Activated naive CD8-positive, alpha-beta T cell treated with anti-CD3 and anti-CD28 coated beads, Interleukin-2, amount 50 U/mL, for 24 hours (primary cell): Measurements from ENCODE around the gene LRRC8A.
A peak's percentile ranks its signal among the peaks of the same experiment; 100 is the strongest.
"Not testable (repeated sequence)": the region's sequence is repeated elsewhere in the genome, so short reads cannot be mapped to it uniquely, and the experiment has no call there.

Source experiments
- ATAC-seq: fragments of 150-1000 bp; cut with Tn5 transposase; one replicate; pipeline ENCODE4 v1.10.0; 2021
- DNase-seq: peaks from one replicate; pipeline ENCODE4 v3.0.0; 2021
- H3K27ac Mint-ChIP-seq: one replicate; pipeline ENCODE4 v1.8.0; 2021; ENCODE audit warnings: mild to moderate bottlenecking, mixed read lengths
- H3K27me3 Mint-ChIP-seq: one replicate; pipeline ENCODE4 v1.8.0; 2021; ENCODE audit warnings: mixed read lengths
- H3K36me3 Mint-ChIP-seq: one replicate; pipeline ENCODE4 v1.8.0; 2021; ENCODE audit warnings: low read depth, mixed read lengths
- H3K4me1 Mint-ChIP-seq: one replicate; pipeline ENCODE4 v1.8.0; 2021; ENCODE audit warnings: mixed read lengths
- H3K4me3 Mint-ChIP-seq: one replicate; pipeline ENCODE4 v1.8.0; 2021; ENCODE audit warnings: mild to moderate bottlenecking, moderate library complexity, mixed read lengths
- H3K9me3 Mint-ChIP-seq: one replicate; pipeline ENCODE4 v1.8.0; 2021; ENCODE audit warnings: mixed read lengths

The LRRC8A gene

GRCh38 chr9:128940271-128940921 is 58.5 kb downstream of the LRRC8A start:
- H3K9me3 Mint-ChIP-seq, result no peaks in the 10 kb centered on the region
- no peak for ATAC-seq
- H3K36me3 Mint-ChIP-seq, result peaks cover under 1% of the 10 kb centered on the region
- DNase-seq, result no peak
- H3K27ac Mint-ChIP-seq, result no peak overlapping the region
- H3K4me1 Mint-ChIP-seq, result no peaks in the 10 kb centered on the region
- H3K27me3 Mint-ChIP-seq, result no peaks in the 10 kb centered on the region
- H3K4me3 Mint-ChIP-seq, result no peak overlapping the region

DNA sequence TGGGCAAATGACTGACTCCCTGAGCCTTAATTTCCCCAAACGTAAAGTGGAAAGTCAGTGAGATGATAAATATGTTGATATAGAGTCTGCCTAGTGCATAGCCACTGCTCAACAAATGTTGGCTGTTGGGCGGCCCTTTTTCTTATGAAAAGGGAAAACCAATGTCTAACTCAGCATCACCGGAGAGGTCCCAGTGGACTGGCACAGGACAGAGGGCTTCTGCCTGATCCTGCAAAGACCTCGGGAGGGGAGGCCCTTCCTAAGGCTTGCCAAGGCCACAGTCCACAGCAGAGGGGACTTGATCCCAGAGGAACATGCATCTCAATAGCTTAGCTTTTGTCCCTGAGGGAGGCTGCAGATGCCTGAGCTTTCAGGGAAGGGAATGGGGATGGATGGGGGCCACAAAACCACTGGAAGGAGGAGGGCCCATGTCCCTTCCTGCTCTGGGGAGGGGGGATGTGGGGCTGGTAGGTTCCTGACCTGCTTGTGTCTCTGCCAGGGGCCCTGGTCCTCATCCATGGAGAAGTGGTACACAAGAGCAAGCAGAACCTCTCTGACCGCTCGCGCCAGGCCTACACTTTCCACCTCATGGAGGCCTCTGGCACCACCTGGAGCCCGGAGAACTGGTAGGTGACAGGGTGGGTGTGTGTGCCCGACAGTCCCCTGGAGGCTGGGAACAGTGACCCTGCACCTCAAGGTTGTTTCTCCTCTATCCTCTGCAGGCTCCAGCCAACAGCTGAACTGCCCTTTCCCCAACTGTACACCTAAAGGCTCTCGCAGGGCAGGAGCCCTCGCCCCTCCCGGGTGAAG is 59.2 kb downstream of the LRRC8A start:
- H3K9me3 Mint-ChIP-seq, result no peaks in the 10 kb centered on the region
- no peak overlapping the region for H3K4me3 Mint-ChIP-seq
- H3K27me3 Mint-ChIP-seq, result no peaks in the 10 kb centered on the region
- DNase-seq, result no peak
- H3K27ac Mint-ChIP-seq, result no peak overlapping the region
- ATAC-seq, result no peak
- H3K36me3 Mint-ChIP-seq, result peaks cover 4% of the 10 kb centered on the region
- peaks cover 7% of the 10 kb centered on the region for H3K4me1 Mint-ChIP-seq

DNA sequence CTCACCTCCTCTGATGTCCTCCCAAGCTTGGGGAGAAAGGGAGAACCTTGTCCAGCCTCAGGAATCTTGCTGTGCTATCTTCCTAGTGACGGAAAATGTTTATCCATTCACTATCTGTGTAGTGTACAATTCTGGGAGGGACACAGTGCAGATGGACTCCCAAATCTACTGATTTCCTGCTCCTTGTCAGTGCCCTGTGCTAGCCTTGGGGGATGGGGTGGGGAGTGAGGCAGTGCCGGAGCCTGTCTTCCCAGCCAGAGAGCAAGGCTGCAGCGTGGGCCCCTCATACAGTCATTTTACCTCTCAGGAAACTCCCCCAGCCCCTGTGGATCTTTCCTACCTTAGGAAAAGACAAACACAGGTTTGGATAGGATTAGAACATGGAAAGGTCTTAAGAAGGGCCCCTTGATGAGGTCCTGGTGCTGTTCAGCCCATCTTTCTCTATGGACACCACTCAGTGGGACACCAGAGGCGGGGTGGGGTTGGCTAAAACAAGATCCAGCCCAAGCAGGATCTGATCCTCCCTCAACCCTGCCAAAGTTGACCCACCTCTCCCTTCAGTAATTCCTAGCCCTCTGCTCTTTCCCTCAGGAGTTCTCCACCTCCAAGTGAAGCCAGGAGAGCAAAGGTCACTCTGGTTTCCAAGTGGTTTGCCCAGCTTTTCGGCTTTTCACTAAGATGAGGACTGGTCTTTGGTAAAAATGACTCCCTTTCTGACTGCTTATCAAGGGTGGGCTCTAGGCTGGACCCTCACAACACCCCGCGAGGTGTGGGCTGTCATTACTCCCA is 62.1 kb downstream of the LRRC8A start:
- no peaks in the 10 kb centered on the region for H3K9me3 Mint-ChIP-seq
- H3K27me3 Mint-ChIP-seq, result no peaks in the 10 kb centered on the region
- DNase-seq (no peak), ATAC-seq (no peak)
- H3K27ac Mint-ChIP-seq, result no peak overlapping the region
- H3K36me3 Mint-ChIP-seq, result peaks cover 8% of the 10 kb centered on the region
- H3K4me3 Mint-ChIP-seq, result no peak overlapping the region
- peaks cover 25% of the 10 kb centered on the region for H3K4me1 Mint-ChIP-seq

DNA sequence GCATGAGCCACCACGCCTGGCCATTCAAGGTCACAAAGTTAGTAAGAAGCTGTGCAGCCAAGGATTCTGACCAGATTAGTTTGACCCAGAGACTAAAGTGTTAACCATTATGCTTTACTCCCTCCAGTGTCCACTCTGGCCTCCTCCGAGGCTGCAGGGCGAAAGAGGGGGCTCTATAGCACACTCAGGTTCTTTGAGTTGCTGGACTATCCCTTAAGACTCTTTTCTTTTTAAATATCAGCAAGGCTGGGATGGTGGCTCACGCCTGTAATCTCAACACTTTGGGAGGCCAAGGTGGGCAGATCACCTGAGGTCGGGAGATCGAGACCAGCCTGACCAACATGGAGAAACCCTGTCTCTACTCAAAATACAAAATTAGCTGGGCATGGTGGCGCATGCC is 63.0 kb downstream of the LRRC8A start:
- H3K27ac Mint-ChIP-seq, H3K9me3 Mint-ChIP-seq, DNase-seq, ATAC-seq, H3K27me3 Mint-ChIP-seq, H3K4me3 Mint-ChIP-seq: not testable (repeated sequence)
- peaks cover 33% of the 10 kb centered on the region for H3K4me1 Mint-ChIP-seq
- H3K36me3 Mint-ChIP-seq, result peaks cover 12% of the 10 kb centered on the region

GRCh38 chr9:128945798-128946501 is 64.0 kb downstream of the LRRC8A start:
- H3K9me3 Mint-ChIP-seq, result no peaks in the 10 kb centered on the region
- H3K4me1 Mint-ChIP-seq, result peaks cover 39% of the 10 kb centered on the region
- H3K27me3 Mint-ChIP-seq, result no peaks in the 10 kb centered on the region
- H3K27ac Mint-ChIP-seq, result peak overlapping the region; percentile 98
- peak overlapping the region; percentile 83 for H3K4me3 Mint-ChIP-seq
- H3K36me3 Mint-ChIP-seq, result peaks cover 16% of the 10 kb centered on the region
- DNase-seq (no peak), ATAC-seq (no peak)

DNA sequence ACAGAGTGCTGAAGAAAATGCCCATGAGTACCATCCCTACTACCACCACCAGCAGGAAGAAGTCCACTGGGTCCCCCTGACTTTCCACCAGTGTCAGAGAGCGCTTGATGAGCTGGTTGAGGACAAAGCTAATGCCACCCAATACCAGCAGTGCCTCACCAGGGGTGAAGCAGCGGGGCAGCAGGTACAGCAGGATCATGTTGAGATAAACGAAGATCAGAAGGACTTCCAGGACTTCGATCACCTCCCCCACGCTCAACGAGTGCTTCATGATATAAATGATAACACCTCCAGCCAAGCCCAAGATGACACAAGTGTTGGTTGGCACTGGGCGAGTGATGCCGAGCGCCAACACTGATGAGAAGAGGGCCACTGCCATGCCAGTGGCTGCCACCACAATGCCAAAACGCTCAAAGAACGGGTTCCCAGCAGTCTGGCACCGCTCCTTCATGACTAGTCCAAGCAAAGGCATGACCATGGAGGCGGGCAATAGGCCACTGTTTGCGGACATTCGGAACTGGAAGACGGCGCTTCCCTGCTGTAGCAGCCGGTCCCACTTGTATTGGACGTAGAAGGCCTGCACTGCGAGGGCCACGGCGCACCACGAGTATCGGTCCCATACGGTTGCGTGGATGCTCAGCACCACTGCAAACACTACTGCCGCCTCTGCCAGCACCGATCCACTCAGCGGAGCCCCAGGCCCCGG is 64.8 kb downstream of the LRRC8A start:
- H3K4me1 Mint-ChIP-seq, result peaks cover 42% of the 10 kb centered on the region
- H3K4me3 Mint-ChIP-seq, result peak overlapping the region; percentile 83
- H3K27ac Mint-ChIP-seq, result peak overlapping the region; percentile 98
- no peaks in the 10 kb centered on the region for H3K27me3 Mint-ChIP-seq
- H3K9me3 Mint-ChIP-seq, result no peaks in the 10 kb centered on the region
- DNase-seq (no peak), ATAC-seq (no peak)
- H3K36me3 Mint-ChIP-seq, result peaks cover 19% of the 10 kb centered on the region

GRCh38 chr9:128947277-128947526 is 65.3 kb downstream of the LRRC8A start:
- peak; percentile 16 for ATAC-seq
- H3K4me1 Mint-ChIP-seq, result peaks cover 42% of the 10 kb centered on the region
- H3K4me3 Mint-ChIP-seq, result peak overlapping the region; percentile 83
- H3K9me3 Mint-ChIP-seq, result no peaks in the 10 kb centered on the region
- peaks cover 19% of the 10 kb centered on the region for H3K36me3 Mint-ChIP-seq
- DNase-seq, result no peak
- peak overlapping the region; percentile 98 for H3K27ac Mint-ChIP-seq
- H3K27me3 Mint-ChIP-seq, result no peaks in the 10 kb centered on the region

DNA sequence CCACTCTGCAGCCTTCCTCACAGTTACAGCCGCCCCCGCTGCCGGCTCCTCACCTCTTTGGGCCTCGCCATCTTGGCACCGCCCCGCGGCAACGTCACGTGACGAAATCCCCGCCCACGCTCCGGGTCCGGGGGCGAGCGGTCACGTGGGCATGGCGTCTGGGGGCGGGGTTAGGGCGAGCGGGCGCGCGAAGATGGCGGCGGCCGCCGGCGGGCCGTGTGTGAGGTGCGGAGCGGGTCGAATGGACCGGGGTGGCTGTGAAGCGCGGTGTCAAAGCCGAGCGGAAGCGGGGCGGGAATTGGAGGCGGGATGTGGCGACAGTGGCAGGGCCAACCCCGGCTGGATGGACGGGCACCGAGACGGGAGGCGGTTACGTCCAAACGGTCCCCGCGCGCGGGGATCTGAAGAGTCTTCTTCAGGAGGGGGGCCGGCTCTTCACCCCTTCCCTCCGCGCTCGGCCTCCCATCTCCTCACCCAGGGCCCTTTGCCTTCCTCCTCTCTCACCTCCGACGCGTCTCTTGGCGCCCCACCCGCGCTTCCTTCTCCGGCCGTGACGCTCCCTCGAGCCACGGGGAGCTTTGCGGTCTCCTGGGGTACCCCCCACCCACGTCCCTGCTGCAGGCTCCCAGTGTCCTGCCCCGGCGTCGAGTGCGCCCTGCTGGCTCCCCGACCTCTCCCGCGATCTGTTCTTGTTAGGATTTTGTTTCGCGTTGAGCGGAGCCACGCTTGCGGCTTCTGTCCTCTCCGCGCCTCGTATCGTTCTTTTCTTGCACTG is 65.8 kb downstream of the LRRC8A start, which contains the start of the genes DOLK and NUP188:
DOLK (minus strand) TSS at position 77 of the 775 bp plus-strand sequence. CDS start 300 bp downstream, outside the sequence.
NUP188 (plus strand) TSS at position 173 of the 775 bp plus-strand sequence; CDS start at position 194, 21 bp downstream.
- Mint-ChIP-seq H3K36me3 (peaks cover 21% of the 10 kb centered on the region), H3K9me3 (no peaks in the 10 kb centered on the region), H3K4me1 (peaks cover 43% of the 10 kb centered on the region), H3K27ac (peak within 1 kb of the TSS; percentile 98), H3K27me3 (no peaks in the 10 kb centered on the region), H3K4me3 (peak within 1 kb of the TSS; percentile 83)
- ATAC-seq (peak; percentile 82), DNase-seq (peak; percentile 100)

GRCh38 chr9:128961403-128961802 is 79.5 kb downstream of the LRRC8A start:
- not testable (repeated sequence) for DNase-seq, H3K9me3 Mint-ChIP-seq, H3K27ac Mint-ChIP-seq, ATAC-seq, H3K4me1 Mint-ChIP-seq, H3K27me3 Mint-ChIP-seq, H3K4me3 Mint-ChIP-seq
- peaks cover 29% of the 10 kb centered on the region for H3K36me3 Mint-ChIP-seq
